Cerebellar nuclear complex (tissue), 1 donor: ENCODE data around the gene COMMD7.
A peak's percentile ranks its signal among the peaks of the same experiment; 100 is the strongest.
"Not testable (repeated sequence)": the region's sequence is repeated elsewhere in the genome, so short reads cannot be mapped to it uniquely, and the experiment has no call there.

Source experiments
- DNase-seq, 2 experiments: peaks; one replicate each; lab custom pipeline; 2025; lab: John Stamatoyannopoulos, UW

COMMD7 gene

DNA sequence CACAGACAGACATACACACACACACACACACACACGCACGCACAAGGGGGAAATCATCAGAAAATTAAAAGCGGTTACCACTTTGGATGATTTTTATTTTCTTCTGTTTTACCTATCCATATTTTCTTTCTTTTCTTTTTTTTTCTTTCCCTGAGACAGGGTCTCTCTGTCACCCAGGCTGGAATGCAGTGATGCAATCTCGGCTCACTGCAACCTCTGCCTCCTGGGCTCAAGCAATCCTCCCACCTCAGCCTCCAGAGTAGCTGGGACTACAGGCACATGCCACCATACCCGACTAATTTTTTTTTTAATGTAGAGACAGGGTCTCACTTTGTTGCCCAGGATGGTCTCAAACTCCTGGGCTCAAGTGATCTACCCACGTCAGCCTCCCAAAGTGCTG lies 14.8 kb downstream of the COMMD7 start:
- not testable (repeated sequence) for DNase-seq

DNA sequence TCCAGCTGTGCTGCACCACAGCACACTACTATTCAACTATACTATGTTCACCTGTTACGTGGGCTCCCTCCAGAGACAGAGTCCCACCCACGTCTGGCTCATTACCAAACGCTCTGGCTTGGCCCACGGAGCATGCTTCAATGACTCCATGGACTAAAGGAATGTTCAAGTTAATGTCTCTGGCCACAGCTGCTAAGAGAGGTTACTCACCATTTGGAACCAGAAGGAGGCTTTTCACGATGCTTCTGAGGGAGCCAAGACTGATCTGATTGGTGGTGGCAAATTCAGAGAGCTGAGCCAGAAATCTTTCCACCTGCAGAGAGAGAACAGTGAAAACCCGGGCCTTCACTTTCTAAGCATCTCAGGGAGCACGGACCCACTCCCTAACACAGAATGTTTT lies 15.6 kb downstream of the COMMD7 start:
- no peak for DNase-seq

DNA sequence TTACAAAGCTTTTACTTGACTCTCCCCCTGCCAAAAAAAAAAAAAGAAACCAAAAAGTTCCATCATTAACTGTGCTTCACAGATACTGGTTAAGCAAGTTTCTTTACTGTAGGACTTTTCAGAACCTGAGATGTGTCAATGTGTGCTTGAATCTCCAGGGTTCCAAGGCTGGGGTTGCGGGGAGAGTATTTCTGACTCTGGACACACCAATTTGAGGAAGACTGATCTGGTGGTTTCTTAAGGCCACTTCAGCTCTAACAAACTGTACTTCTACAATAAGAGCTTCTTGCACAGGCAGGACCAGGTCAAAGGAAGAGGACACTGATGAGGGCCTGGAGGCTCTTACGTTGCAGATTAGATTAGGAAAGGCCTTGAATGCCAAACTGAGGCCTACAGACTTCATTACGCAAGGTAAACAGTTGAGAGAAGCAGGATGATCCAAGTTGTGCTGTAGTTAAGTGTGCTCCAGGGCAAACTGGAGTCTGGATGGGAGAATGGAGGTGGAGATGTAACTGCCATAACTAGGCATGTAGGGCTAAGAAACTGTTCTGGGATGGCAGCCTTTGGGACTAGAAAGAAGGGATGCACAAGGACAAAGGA lies 24.4 kb downstream of the COMMD7 start:
- DNase-seq: no peak

DNA sequence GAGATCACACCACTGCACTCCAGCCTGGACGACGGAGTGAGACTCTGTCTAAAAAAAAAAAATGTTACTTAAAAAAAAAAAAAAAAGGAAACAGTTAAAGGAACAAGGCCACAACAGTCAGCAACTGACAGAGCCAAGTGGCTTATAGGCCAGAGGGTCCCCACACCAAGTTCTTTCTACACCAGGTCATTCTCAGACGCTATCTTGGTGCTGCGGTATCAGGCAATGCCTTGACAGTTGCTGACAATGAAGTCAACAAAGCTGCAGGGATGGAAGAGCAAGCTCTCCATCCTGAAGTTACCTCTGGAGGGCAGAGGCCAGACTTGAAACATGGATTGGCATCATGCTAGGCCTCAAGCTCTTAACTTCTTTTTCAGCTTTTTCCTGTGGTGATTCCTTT lies 31.9 kb downstream of the COMMD7 start:
- DNase-seq: no peak

DNA sequence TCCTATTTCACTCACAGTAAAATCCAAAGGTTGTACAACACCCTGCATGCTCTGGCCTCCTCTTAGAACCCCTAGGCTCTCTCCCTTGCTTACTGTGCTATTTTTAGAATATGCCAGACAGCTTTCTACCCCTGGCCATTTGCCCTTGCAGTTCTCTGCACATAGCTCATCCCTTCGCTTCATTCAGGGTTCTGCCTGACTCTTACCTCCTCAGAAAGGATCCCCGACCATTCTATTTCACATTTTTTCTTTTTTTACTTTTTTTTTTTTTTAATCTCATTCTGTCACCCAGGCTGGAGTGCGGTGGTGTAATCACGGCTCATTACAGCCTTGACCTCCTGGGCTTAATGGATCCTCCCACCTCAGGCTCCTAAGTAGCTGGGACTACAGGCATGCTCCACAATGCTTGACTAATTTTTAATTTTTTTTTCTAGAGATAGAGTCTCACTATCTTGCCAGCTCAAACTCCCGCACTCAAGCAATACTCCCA lies 33.6 kb downstream of the COMMD7 start:
- no peak for DNase-seq

DNA sequence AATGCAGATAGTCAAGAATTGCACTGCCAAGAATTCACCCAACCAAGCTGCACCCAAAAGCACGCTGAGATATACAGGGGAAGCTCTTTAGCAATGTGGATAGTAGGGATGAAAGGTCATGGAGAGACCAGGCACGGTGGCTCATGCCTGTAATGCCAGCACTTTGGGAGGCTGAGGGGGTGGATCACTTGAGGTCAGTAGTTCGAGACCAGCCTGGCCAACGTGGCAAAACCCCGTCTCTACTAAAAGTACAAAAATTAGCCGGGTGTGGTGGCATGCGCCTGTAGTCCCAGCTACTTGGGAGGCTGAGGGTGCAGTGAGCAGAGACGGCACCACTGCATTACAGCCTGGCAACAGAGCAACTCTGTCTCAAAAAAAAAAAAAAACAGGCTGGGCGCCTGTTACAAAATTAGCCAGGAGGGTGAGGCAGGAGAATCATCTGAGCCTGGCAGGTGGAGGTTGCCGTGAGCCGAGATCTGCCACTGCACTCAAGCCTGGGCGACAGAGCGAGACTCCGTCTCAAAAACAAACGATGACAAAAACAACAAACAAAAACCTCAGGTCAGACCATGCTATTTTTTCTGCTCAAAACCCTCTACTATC lies 34.1 kb downstream of the COMMD7 start:
- DNase-seq: not testable (repeated sequence)

DNA sequence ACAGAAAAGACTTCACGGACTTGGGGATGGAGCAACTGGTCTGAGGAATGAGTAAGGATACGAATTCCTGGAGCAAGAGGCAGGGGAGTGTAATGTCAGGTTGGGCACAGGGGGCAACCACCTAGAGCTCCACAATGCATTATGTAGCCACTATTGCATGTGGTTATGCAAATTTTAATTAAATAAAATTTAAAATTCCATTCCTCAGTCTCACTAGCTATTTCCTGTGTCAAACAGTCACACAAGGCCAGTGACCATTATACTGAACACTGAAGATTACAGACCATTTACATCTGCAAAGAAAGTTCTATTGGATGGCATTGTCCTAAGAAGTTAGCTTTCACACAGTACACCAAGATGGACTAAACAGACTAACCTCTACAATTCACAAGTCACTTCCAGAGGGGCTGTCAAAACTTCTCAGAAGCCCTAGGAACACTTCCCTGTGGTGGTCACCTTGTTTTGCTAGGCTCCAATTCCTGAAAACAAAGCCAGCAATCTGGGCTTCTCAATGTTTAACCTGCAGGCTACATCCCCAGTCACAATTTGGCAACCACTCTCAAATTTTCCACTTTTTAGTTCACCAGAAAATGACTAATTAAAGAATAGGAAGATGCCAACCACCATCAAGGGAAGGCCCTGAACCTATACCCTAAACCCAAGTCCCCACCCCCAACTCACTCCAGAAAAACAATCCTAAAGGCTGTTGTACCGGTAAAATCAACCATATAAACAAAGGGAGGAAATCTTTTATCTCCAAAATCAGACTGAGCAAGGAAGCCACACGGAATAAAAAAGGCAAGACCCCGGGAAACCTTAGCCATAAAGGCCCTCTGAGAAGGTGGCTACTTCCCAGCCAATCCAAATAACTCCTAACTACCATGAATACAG lies 35.3 kb downstream of the COMMD7 start:
- no peak for DNase-seq

DNA sequence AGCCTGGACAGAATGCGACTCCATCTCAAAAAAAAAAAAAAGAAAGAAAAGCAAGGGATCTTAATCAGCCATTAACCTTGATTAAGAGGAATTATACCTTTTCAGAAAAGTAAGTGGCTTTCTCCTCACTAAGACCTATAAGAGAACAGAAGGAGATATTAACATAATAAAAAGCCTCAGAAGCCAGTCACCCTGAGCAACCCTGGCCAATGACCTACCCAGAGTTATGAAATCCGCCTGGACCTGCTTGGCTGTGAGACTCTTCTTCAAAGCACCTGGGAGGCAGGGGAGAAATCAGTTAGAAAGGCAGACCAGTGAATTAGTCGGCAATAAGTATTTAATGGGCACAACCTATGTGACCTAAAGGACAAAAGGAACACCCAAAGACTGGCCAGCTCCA lies 36.8 kb downstream of the COMMD7 start:
- no peak for DNase-seq

DNA sequence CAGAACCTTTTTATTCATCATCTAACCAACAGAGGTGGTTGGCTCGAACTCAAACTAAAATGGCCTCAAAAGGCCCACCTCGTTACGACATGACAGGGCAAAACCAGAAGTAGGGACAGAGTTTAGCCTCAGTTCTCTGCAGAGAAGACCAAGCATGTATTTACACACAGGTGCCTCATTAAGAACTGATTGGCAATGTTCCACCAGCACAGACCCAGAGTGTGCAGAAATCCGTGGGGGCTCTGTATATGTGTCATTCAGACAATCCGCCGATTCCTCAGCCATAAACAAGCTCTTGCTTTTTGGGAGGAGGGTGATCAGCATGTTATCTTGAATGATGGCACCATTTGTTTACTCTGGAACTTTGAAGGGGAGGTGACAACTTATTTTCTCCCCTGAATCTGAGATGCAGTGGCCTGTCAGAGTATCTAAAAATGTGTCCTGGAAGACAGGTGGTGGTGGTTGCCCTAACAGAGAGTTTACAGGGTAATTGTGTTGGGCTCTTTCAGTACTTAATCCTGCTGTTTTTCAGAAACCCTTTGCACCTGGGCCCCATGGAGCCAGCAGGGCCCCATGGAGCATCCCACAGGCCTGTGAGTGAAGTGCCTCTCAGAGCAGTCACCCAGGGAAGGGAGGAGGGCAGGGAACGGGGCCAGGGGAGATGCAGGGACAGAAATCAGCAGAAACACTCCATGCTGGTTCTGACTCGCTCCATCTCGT lies 40.4 kb downstream of the COMMD7 start:
- DNase-seq: no peak

DNA sequence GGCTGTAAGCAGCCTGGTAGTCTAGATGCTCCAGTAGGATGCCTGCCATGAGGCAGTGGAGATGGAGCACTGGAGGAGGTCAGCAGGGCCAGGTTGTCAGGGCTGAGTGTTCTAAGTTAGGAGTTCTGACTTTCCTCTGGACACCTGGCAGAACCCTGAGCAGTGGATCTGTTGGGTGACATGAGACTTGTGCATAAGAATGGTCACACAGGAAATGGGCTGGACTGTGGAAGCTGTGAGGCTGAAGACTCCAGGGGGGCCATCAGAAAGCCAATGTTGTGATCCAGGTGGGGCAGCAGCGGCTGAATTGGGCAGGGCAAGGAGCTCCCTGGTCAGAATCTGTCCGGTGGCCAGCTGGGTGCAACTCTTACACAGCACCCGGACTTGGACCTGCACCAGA lies 45.7 kb downstream of the COMMD7 start:
- DNase-seq: no peak

DNA sequence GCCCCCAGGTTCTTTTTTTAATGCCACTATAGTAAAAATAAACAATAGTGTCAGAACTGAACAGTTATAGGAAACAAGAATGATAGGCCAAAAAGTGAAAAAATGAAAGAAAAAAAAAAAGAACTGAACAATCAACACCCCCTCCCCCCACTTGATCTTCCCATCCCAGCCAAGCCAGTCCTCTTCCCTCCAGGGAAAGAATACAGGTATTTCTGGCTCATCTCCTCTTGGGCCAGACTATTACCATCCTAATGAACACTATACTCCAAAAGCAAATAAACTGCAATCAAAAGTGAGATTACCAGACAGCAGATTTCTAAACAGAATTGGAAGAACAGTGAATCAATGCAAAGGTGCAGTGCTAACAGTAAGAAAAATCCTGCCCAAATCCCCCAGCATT lies 48.2 kb downstream of the COMMD7 start:
- DNase-seq: no peak

DNA sequence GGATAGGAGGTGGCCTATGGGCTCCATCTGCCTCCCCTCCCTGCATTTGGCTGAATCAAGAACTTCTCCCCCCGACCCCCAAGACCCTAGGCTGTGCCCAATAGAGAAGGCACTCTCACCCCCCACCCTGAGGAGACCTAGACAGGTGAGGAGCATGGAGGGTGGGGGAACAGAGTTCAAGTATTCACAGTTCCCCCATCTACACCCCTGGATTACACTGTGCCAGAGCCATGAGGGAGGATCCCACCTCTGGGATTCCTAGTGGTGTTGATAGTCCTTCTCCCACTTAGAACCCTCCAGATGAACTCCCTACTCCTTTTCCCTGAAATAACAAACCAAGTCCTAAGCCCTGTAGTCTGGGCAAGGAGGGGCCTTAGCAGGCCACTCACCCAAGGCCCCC lies 54.3 kb downstream of the COMMD7 start:
- not testable (repeated sequence) for DNase-seq

DNA sequence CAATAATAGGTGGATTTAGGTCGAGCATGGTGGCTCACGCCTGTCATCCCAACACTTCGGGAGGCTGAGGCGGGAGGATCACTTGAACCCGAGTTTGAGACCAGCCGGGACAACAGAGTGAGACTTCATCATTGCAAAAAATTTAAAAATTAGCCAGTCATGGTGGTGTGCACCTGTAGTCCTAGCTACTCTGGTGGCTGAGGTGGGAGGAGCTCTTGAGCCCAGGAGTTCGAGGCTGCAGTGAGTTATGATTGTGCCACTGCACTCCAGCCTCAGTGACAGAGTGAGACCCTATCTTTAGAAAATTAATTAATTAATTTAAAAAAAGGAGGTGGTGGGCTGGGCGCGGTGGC lies 56.1 kb downstream of the COMMD7 start:
- DNase-seq: no peak

DNA sequence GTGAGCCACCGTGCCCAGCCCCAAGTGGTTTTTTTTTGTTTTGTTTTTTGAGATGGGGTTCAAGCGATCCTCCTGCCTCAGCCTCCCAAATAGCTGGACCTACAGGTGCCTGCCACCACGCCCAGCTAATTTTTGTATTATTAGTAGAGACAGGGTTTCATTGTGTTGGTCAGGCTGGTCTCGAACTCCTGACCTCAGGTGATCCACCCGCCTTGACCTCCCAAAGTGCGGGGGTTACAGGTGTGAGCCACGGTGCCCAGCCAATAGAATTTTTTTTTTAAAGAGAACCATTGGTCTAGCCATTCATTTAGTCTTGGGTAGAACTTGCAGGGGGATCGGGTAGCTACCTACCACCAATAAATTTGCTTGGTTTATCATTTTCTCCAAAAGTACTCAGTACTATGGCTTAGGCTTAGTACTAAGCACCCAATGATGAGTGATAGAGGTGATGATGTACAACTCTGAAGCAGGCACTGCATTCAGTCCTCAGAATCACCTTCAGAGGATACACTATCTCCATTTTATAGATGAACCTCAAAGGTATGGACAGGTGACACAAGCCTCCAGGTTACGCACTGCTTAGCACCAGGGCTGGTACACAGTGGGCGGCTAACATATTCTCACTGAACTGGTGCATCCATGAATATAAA lies 56.6 kb downstream of the COMMD7 start:
- DNase-seq: no peak

DNA sequence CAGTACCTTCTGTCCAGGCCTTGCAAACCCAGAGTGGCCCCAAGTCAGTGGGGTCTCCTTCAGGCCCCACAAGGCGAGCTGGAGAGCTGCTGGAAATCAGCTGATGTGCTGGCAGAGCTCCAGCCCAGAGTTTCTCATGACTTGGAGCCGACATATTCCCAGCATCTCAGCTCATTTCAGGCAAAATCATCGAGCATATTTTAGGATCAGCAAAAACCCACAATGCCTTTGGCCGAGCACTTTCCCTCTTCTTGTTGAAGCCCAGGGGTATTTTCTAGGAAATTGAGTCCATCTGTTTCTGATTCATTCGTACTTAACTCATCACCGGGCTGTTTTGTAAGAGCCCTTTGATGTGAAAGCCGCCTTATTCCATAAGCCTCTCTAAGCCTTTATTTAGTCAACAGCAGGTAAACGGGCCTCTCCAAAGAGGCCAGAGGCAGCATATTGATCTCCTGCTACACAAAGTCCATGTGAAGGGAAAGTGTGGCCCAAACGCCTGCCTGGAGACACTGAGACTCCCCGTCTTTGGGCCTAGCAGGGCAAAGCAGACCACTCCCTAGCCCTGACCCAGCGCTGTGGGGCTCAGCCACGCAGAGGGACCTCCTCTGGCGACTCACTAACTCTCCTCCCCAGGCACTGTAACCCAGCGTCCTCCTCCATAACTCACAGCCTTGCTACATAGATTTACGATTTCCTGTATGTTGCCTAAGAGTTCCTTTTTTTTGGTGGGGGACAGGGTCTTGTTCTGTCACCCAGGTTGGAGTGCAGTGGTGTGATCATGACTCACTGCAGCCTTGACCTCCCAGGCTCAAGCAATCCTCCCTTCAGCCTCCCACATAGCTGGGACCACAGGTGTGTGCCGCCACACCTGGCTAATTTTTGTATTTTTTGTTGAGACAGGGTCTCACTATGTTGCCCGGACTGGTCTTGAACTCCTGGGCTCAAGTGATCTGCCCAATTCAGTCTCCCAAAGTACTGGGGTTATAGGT lies 57.4 kb downstream of the COMMD7 start:
- no peak for DNase-seq

DNA sequence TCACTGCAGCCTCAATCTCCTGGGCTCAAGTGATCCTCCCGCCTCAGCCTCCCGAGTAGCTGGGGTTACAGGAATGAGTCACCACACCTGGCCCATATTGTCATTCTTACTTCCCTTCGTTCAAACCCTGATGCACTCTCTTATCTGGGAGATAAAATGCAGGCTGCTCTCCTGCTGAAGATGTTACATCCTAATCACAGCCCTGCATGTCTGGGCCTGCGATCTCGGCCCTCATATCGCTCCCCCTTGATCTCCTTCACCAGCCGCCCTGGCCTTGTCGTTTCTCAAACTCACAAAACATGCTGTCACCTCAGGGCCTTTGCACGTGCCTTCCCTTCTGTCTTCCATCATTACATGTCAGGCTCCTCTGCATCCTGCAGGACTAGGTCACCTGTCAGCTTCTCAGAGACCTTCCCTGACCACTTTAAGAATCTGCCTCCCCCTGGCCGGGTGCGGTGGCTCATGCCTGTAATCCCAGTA lies 60.7 kb downstream of the COMMD7 start:
- no peak for DNase-seq

DNA sequence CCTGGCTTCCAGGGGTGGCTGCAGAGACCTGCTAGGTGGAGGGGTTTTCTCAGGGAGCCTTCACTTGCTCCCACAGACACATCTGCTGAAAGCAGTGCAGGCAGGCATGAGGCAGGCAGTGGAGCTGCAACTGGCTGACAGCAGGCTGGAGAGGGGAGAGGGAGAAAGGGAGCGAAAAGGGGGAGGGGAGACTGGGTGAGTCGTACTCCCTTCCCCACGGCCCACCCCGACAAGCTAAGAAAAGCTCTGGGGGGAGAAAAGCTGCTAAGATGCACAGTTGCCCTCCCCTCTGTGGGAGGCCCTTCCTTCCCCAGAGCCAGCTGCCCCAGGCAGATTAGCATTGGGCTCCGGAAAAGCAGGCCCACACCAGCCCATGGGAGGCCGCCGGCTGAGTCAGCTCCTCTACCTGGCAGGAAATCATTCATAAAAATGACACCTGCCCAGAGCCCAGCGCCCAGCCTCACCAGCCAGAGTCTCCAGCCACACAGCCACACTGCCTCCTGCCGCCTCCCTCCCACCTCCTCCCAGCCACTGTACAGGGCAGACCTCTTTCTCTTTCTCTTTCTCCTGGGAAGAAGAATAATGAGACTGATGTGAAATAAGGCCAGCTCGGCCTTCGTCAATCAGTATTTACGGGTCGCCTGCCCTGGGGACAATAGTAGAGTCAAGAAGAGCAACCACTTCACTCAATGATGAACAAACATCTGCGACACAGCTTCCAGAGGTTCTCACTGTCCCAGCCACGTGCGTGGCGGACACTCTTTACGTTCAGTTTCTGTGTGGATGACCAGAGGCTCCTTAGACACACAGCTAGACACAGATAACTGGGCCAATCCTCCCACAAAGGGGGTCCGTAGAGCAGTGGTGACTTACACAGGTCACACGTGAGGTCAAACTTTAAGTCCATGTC lies 61.8 kb downstream of the COMMD7 start:
- DNase-seq: no peak

DNA sequence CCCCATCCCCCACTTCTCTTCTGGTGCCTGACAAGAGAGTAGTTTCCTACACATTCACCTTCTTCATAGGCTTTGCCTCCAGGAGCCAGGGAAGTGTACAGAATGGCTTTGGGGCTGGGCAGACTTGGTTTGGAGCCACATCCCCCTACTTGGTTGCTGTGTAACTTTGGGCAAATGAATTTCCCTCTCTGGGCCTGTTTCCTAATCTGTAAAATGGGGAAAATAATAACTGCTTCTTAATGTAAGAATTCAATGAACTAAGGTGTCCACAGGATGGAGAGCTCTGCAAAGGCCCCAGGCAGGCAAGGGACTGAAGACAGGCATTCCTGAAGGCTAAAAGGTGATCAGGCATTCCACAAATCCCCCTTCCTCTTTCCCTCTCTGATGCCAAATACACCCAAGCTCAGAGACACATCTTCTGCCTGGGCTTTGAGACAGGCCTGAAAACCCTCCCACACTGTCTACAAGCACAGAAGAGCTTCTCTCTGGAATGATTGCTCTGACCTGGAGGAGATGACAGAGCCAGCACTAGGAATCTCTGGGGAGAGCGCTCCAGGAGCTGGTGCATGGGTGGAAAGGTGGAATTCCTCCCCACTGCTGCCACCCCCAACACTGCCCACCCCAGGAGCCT lies 62.6 kb downstream of the COMMD7 start:
- DNase-seq: no peak

DNA sequence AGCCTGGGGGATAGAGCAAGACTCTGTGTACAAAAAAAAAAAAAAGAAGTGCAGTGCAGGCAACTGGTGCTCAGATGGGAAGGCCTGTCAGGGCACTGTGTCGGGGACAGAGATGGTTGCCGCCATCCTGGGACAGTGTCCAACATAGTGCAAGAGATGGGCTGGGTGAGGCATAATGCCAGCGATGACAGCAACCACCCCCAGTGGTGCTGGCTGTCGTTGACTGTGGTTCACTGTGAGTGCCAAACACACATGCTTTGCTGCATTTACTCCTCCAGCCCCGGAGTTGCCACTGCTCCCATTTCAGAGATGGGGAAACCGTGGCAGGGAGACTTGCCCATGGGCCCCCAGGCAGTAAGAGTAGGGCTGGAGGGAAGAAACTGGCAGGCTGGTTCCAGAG lies 64.3 kb downstream of the COMMD7 start:
- DNase-seq: peak in 1 of 2 experiments; percentile 49
